B cell (primary cell): Measurements from ENCODE around the gene TUBB2A.

ENCODE experiments used
- EZH2 ChIP-seq: IDR thresholded peaks from 2 replicates; pipeline ENCODE4 v1.6.1; 2012; ENCODE audit warnings: borderline replicate concordance, low read depth, mild to moderate bottlenecking, moderate library complexity, low read length; ENCODE audit not compliant: insufficient read depth, poor library complexity, severe bottlenecking
- TF ChIP-seq, protein P1 (sequence below): fragments of 200-600 bp; IDR thresholded peaks from one replicate; pipeline ENCODE4 v1.8.0; 2022; ENCODE audit warnings: antibody characterized with exemption, mild to moderate bottlenecking

DNA sequence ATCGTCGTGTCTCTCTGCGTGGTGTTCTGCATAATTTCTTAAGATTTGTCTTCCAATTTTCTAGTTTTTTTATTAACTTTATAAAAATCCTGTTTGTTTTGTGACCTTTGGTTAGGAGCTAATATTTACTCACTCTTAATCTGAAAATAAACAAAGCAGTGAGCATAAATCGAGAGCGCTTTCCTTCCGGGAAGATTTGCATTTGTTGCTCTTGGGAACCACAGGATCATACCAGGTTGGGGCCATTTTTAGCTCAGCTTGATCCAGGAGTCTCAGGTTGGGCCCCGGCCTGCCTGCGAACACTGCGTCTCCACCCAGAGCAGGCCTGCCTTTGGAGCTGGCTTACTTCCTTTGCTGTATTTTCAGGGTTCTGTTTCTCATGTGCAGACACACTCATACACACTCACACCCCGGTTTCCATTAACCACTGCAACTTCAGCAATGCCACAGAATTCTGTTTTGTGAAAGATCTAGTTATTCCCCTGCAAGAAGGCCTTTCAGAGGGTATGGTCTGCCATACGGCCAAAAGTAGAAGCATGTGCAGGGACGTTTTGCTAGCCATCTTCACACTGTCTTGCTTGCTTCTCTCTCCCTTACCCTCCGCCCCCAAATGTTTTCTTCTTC is 21.6 kb downstream of the TUBB2A start:
- TF ChIP-seq, protein P1, sequence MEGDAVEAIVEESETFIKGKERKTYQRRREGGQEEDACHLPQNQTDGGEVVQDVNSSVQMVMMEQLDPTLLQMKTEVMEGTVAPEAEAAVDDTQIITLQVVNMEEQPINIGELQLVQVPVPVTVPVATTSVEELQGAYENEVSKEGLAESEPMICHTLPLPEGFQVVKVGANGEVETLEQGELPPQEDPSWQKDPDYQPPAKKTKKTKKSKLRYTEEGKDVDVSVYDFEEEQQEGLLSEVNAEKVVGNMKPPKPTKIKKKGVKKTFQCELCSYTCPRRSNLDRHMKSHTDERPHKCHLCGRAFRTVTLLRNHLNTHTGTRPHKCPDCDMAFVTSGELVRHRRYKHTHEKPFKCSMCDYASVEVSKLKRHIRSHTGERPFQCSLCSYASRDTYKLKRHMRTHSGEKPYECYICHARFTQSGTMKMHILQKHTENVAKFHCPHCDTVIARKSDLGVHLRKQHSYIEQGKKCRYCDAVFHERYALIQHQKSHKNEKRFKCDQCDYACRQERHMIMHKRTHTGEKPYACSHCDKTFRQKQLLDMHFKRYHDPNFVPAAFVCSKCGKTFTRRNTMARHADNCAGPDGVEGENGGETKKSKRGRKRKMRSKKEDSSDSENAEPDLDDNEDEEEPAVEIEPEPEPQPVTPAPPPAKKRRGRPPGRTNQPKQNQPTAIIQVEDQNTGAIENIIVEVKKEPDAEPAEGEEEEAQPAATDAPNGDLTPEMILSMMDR, result no peak
- TF ChIP-seq EZH2, result no peak
